Smooth muscle cell (in vitro differentiated cells): ENCODE results near the gene ODAD4. TPM values are rescaled to one million over a fixed set of nuclear protein-coding genes. Genes with fewer than 3 reads are reported as not detected.

Source experiments
- DNase-seq: peaks from one replicate; lab custom pipeline; 2025; ENCODE audit not compliant: unreplicated experiment; lab: John Stamatoyannopoulos, UW
- H2AFZ ChIP-seq: fragments of 200-600 bp; sonication (generic); 2 replicates; pipeline ENCODE4 v1.6.0; 2016; ENCODE audit warnings: antibody characterized with exemption, low read depth, mild to moderate bottlenecking
- H3F3A ChIP-seq: fragments of 200-600 bp; sonication (generic); 2 replicates; pipeline ENCODE4 v1.6.0; 2017; ENCODE audit warnings: antibody characterized with exemption, low read depth
- H3K27ac ChIP-seq: fragments of 200-600 bp; sonication (generic); 2 replicates; pipeline ENCODE4 v1.5.1; 2016; ENCODE audit warnings: low read depth, mild to moderate bottlenecking
- H3K27me3 ChIP-seq: fragments of 200-600 bp; sonication (generic); 2 replicates; pipeline ENCODE4 v1.6.1; 2016; ENCODE audit warnings: low read depth, mild to moderate bottlenecking
- H3K36me3 ChIP-seq: fragments of 200-600 bp; sonication (generic); 2 replicates; pipeline ENCODE4 v1.5.1; 2016; ENCODE audit warnings: low read depth
- H3K4me1 ChIP-seq: fragments of 200-600 bp; sonication (generic); 2 replicates; pipeline ENCODE4 v1.5.1; 2016; ENCODE audit warnings: low read depth
- H3K4me2 ChIP-seq: fragments of 200-600 bp; sonication (generic); 2 replicates; pipeline ENCODE4 v1.6.0; 2016; ENCODE audit warnings: mild to moderate bottlenecking
- H3K4me3 ChIP-seq: fragments of 200-600 bp; sonication (generic); 2 replicates; pipeline ENCODE4 v1.5.1; 2016; ENCODE audit warnings: mild to moderate bottlenecking
- H3K79me2 ChIP-seq: fragments of 200-600 bp; sonication (generic); 2 replicates; pipeline ENCODE4 v1.6.0; 2016; ENCODE audit warnings: low read depth, mild to moderate bottlenecking
- H3K9ac ChIP-seq: fragments of 200-600 bp; sonication (generic); 2 replicates; pipeline ENCODE4 v1.6.0; 2016; ENCODE audit warnings: low read depth
- H3K9me3 ChIP-seq: fragments of 200-600 bp; sonication (generic); replicated peaks from 2 replicates; pipeline ENCODE4 v1.5.1; 2016; ENCODE audit warnings: low read depth
- H4K20me1 ChIP-seq: fragments of 200-600 bp; sonication (generic); 2 replicates; pipeline ENCODE4 v1.6.0; 2016; ENCODE audit warnings: low read depth
- CTCF ChIP-seq: fragments of 200-600 bp; sonication (generic); IDR thresholded peaks from 2 replicates; pipeline ENCODE4 v1.5.1; 2017; ENCODE audit warnings: borderline replicate concordance, mild to moderate bottlenecking, antibody characterized with exemption; ENCODE audit not compliant: insufficient read depth, poor library complexity, severe bottlenecking
- WGBS: methylation state at CpG from one replicate; pipeline ENCODE4 v1.1.7; 2016; ENCODE audit warnings: low lambda C conversion rate; 5-methylcytosine and 5-hydroxymethylcytosine counted together
- polyA plus RNA-seq: library from polyadenylated mRNA; unstranded; fragments of >200 nt; fragmentation: Nextera tagmentation; extraction: Ambion mirVana; gene quantifications from 2 replicates; pipeline ENCODE4 v1.2.1, GENCODE V29; 2016
- total RNA-seq: library from RNA; depleted of rRNA; stranded (reverse); fragments of >200 nt; gene quantifications from 2 replicates; pipeline ENCODE4 v1.2.3, GENCODE V29; 2014

The ODAD4 gene
- total and polyA plus RNA-seq, 2 experiments from 2014 or later = 1.5 to 3.2 TPM

DNA sequence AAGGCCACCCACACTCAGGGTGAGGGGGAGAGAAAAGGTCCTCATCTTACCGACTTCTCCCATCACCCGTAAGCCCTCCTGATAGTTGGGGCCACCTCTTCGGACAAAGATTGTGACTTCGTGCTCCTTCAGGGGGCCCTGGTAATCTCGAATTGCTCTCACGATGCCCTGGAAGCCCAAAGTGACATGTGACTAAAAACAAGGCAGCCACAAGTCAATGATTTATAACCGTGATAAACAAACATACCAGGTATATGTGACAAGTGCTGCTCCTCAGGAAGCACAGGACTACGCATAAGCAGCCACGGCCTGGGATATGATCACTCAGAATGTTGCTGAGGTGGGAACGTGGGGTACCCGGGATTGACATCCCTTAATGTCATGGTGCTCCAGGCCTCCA, 28.8 kb upstream of the ODAD4 start:
- peaks cover 4% of the 10 kb centered on the region for H3K79me2 ChIP-seq
- H3F3A ChIP-seq = peaks cover 12% of the 10 kb centered on the region
- no peak overlapping the region for H2AFZ ChIP-seq
- H3K9ac ChIP-seq = no peak overlapping the region
- no peak overlapping the region for H3K4me2 ChIP-seq
- no peak for DNase-seq
- no peak for TF ChIP-seq CTCF
- H3K9me3 ChIP-seq = no peaks in the 10 kb centered on the region
- H3K4me3 ChIP-seq = no peak overlapping the region
- peaks cover 20% of the 10 kb centered on the region for H3K36me3 ChIP-seq
- no peaks in the 10 kb centered on the region for H3K4me1 ChIP-seq
- H4K20me1 ChIP-seq = peaks cover 45% of the 10 kb centered on the region
- WGBS = 89% methylated on average over 11 of the region's 11 CpGs
- H3K27me3 ChIP-seq = no peaks in the 10 kb centered on the region
- no peak overlapping the region for H3K27ac ChIP-seq

- Histone ChIP-seq H3K4me1 (peaks cover 7% of the 10 kb centered on the region), H3K79me2 (peaks cover 13% of the 10 kb centered on the region), H2AFZ (no peak overlapping the region), H3K27ac (no peak overlapping the region), H3K9ac (no peak overlapping the region), H3F3A (peaks cover 2% of the 10 kb centered on the region), H3K4me2 (no peak overlapping the region), H3K27me3 (no peaks in the 10 kb centered on the region), H3K9me3 (no peaks in the 10 kb centered on the region), H3K4me3 (no peak overlapping the region), H3K36me3 (peaks cover 8% of the 10 kb centered on the region), H4K20me1 (peaks cover 46% of the 10 kb centered on the region)
- WGBS = 98% methylated on average over 7 of the region's 7 CpGs
- DNase-seq = no peak
- no peak for TF ChIP-seq CTCF
Measured at GRCh38 chr17:41904242-41904841, 26.1 kb upstream of the ODAD4 start.

DNA sequence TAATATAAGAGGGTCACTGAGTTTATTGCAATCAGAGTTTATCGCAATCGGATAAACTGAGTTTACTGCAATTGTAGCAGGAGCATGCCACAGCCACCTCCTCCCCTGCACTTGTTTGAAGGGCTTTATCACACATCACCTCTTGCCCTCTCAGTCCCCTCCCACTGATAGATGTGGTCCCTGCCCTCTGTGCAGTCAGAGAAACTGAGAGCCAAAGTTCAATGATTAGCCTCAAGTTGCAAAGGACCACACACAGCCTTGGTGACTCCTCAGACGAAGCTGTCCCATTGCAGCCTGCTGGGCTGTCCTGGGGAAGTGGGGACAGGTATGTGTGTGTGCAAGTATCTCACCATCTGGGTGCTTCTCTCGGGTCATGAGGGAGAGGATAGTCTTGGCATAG, 25.2 kb upstream of the ODAD4 start:
- Histone ChIP-seq H3K4me3 (no peak overlapping the region), H4K20me1 (peaks cover 41% of the 10 kb centered on the region), H3K79me2 (peaks cover 16% of the 10 kb centered on the region), H3K4me1 (peaks cover 7% of the 10 kb centered on the region), H3K9ac (no peak overlapping the region), H3K4me2 (no peak overlapping the region), H3F3A (peaks cover 5% of the 10 kb centered on the region), H3K27me3 (no peaks in the 10 kb centered on the region), H2AFZ (no peak overlapping the region), H3K36me3 (peaks cover 4% of the 10 kb centered on the region), H3K27ac (no peak overlapping the region), H3K9me3 (no peaks in the 10 kb centered on the region)
- TF ChIP-seq CTCF = no peak
- no peak for DNase-seq
- WGBS = 99% methylated on average over 4 of the region's 4 CpGs
